Esophagus muscularis mucosa (tissue), 4 donors: ENCODE data around the gene DNAJC17.

Source experiments
- CTCF ChIP-seq, 3 experiments: fragments of 200-600 bp in 2 of 3; fragments of 450-650 bp in 1 of 3; sonication (generic) in 2 of 3; IDR thresholded peaks; one replicate each; pipeline ENCODE4 v1.5.1; 2017 to 2019; ENCODE audit warnings: antibody characterized with exemption in 3 of 3, mild to moderate bottlenecking in 2 of 3, moderate library complexity in 1 of 3
- EP300 ChIP-seq: sonication (generic); formaldehyde crosslinking; IDR thresholded peaks from one replicate; pipeline ENCODE4 v1.6.1; 2017; ENCODE audit warnings: antibody characterized with exemption
- POLR2A ChIP-seq: fragments of 450-650 bp; IDR thresholded peaks from one replicate; pipeline ENCODE4 v1.6.1; 2017; ENCODE audit warnings: antibody characterized with exemption, moderate library complexity, mild to moderate bottlenecking, low read depth

GRCh38 chr15:40731034-40731433 lies 76.2 kb downstream of the DNAJC17 start:
- no peak for TF ChIP-seq CTCF (IDR thresholded peaks at IDR 0.05)
- TF ChIP-seq POLR2A = no peak
- no peak for TF ChIP-seq EP300
